GM23248 (cell line): ENCODE results near the gene EPHB6.

ENCODE experiments used
- EZH2 ChIP-seq: fragments of 200-600 bp; sonication (generic); IDR thresholded peaks from 2 replicates; pipeline ENCODE4 v1.6.1; 2018; ENCODE audit warnings: antibody characterized with exemption, mild to moderate bottlenecking; ENCODE audit not compliant: insufficient read depth, poor library complexity, severe bottlenecking
- EZH2phosphoT487 ChIP-seq: fragments of 200-600 bp; sonication (generic); IDR thresholded peaks from 2 replicates; pipeline ENCODE4 v1.6.1; 2018; ENCODE audit warnings: antibody characterized with exemption, moderate library complexity, mild to moderate bottlenecking, low read depth; ENCODE audit not compliant: insufficient read depth

GRCh38 chr7:142835487-142835886 lies 19.4 kb upstream of the EPHB6 start:
- TF ChIP-seq EZH2 (no peak), EZH2phosphoT487 (no peak)
